ENCODE measurements around the gene CD2AP.

Gene CD2AP

GRCh38 chr6:47519279-47519678, 41.7 kb downstream of the CD2AP start:
- no peak overlapping the region for H2AFZ ChIP-seq (ENCODE audit: low read length)
- no peak for DNase-seq
- no peak overlapping the region for H3K4me3 ChIP-seq (ENCODE audit: low read length)
- no peaks in the 10 kb centered on the region for H3K4me1 ChIP-seq (ENCODE audit: low read length)
- no peak overlapping the region for H3K27ac ChIP-seq (ENCODE audit: low read length)
- no peaks in the 10 kb centered on the region for H3K9me2 ChIP-seq (replicated peaks; ENCODE audit: insufficient read depth, low read length)
- no peak for TF ChIP-seq EZH2phosphoT487 (IDR thresholded peaks at IDR 0.05; ENCODE audit: low read length)
- TF ChIP-seq CTCF (IDR thresholded peaks at IDR 0.05; ENCODE audit: low read length): no peak
- no peak for TF ChIP-seq EZH2 (optimal IDR thresholded peaks at IDR 0.05; ENCODE audit: low read depth, low read length)
- H3F3A ChIP-seq (ENCODE audit: insufficient read depth, low read length): no peaks in the 10 kb centered on the region
- H3K36me3 ChIP-seq (replicated peaks; ENCODE audit: insufficient read depth, low read length): no peaks in the 10 kb centered on the region
- H3K9ac ChIP-seq (ENCODE audit: low read length): no peak overlapping the region
- no peak overlapping the region for H3K4me2 ChIP-seq (ENCODE audit: low read depth, low read length)
- H3K27me3 ChIP-seq (replicated peaks; ENCODE audit: insufficient read depth, low read length): no peaks in the 10 kb centered on the region
- no peaks in the 10 kb centered on the region for H3K9me3 ChIP-seq (replicated peaks; ENCODE audit: insufficient read depth, low read length)
- no peaks in the 10 kb centered on the region for H4K20me1 ChIP-seq (ENCODE audit: insufficient read depth, low read length)
- H3K79me2 ChIP-seq (ENCODE audit: low read length): peaks cover 68% of the 10 kb centered on the region

- H3K4me2 ChIP-seq (ENCODE audit: low read depth, low read length): no peak overlapping the region
- no peaks in the 10 kb centered on the region for H4K20me1 ChIP-seq (ENCODE audit: insufficient read depth, low read length)
- no peak overlapping the region for H3K4me3 ChIP-seq (ENCODE audit: low read length)
- no peaks in the 10 kb centered on the region for H3F3A ChIP-seq (ENCODE audit: insufficient read depth, low read length)
- peaks cover 64% of the 10 kb centered on the region for H3K79me2 ChIP-seq (ENCODE audit: low read length)
- no peaks in the 10 kb centered on the region for H3K4me1 ChIP-seq (ENCODE audit: low read length)
- no peaks in the 10 kb centered on the region for H3K9me2 ChIP-seq (replicated peaks; ENCODE audit: insufficient read depth, low read length)
- no peaks in the 10 kb centered on the region for H3K27me3 ChIP-seq (replicated peaks; ENCODE audit: insufficient read depth, low read length)
- TF ChIP-seq CTCF (IDR thresholded peaks at IDR 0.05; ENCODE audit: low read length): no peak
- no peak for TF ChIP-seq EZH2 (optimal IDR thresholded peaks at IDR 0.05; ENCODE audit: low read depth, low read length)
- TF ChIP-seq EZH2phosphoT487 (IDR thresholded peaks at IDR 0.05; ENCODE audit: low read length): no peak
- no peak overlapping the region for H3K27ac ChIP-seq (ENCODE audit: low read length)
- DNase-seq: no peak
- no peak overlapping the region for H3K9ac ChIP-seq (ENCODE audit: low read length)
- no peaks in the 10 kb centered on the region for H3K36me3 ChIP-seq (replicated peaks; ENCODE audit: insufficient read depth, low read length)
- H2AFZ ChIP-seq (ENCODE audit: low read length): no peak overlapping the region
- no peaks in the 10 kb centered on the region for H3K9me3 ChIP-seq (replicated peaks; ENCODE audit: insufficient read depth, low read length)
Observed at GRCh38 chr6:47520282-47520681, 42.7 kb downstream of the CD2AP start.

- no peak overlapping the region for H3K27ac ChIP-seq (ENCODE audit: low read length)
Observed at GRCh38 chr6:47521961-47522360, 44.4 kb downstream of the CD2AP start.

More at GRCh38 chr6:47521961-47522360, 44.4 kb downstream of the CD2AP start:
- no peaks in the 10 kb centered on the region for H3K27me3 ChIP-seq (replicated peaks; ENCODE audit: insufficient read depth, low read length)
- no peak overlapping the region for H3K9ac ChIP-seq (ENCODE audit: low read length)
- H3K9me2 ChIP-seq (replicated peaks; ENCODE audit: insufficient read depth, low read length): no peaks in the 10 kb centered on the region
- no peaks in the 10 kb centered on the region for H4K20me1 ChIP-seq (ENCODE audit: insufficient read depth, low read length)
- no peaks in the 10 kb centered on the region for H3F3A ChIP-seq (ENCODE audit: insufficient read depth, low read length)
- H3K4me3 ChIP-seq (ENCODE audit: low read length): no peak overlapping the region
- no peaks in the 10 kb centered on the region for H3K9me3 ChIP-seq (replicated peaks; ENCODE audit: insufficient read depth, low read length)
- H3K36me3 ChIP-seq (replicated peaks; ENCODE audit: insufficient read depth, low read length): no peaks in the 10 kb centered on the region
- TF ChIP-seq EZH2 (optimal IDR thresholded peaks at IDR 0.05; ENCODE audit: low read depth, low read length) (no peak), CTCF (IDR thresholded peaks at IDR 0.05; ENCODE audit: low read length) (no peak), EZH2phosphoT487 (IDR thresholded peaks at IDR 0.05; ENCODE audit: low read length) (no peak)
- H3K4me1 ChIP-seq (ENCODE audit: low read length): no peaks in the 10 kb centered on the region
- peaks cover 57% of the 10 kb centered on the region for H3K79me2 ChIP-seq (ENCODE audit: low read length)
- DNase-seq: no peak
- H3K4me2 ChIP-seq (ENCODE audit: low read depth, low read length): no peak overlapping the region
- H2AFZ ChIP-seq (ENCODE audit: low read length): no peak overlapping the region
